ENCODE results near the gene GSN.

GSN gene

DNA sequence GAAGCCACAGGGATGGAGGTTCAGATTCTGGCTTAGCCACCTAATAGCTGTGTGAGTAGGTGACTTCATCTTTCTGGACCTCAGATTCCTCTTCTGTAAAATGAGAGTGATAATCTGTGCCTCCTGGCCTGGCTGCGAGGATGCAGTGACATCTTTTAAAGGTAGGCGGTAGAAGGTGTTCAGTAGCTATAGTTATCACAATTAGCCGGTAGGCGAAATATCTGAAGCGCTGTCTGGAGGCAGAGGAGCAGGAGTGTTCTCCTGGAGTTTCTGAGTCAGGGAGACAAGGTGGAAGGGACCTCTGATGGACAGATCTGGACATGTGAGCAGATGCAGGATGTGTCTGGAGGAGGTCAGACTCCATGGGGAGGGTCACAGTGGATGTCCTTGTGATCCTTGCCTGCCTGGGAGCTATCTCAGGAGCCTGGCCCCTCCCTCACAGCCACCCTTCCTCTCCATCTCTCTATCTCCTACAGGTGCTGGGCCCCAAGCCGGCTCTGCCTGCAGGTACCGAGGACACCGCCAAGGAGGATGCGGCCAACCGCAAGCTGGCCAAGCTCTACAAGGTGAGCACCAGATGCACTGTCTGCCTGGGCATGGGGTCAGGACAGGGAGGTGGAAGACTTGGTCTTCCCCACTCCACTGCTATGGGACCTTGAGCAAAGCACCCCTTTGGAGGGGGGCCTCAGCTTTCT is 45.6 kb downstream of the GSN start:
- no peaks in the 10 kb centered on the region for H3K9me3 ChIP-seq (ENCODE audit: low read length)
- peak overlapping the region; percentile 39 for H3K27ac ChIP-seq (ENCODE audit: low read depth, low read length)
- peaks cover 88% of the 10 kb centered on the region for H3K36me3 ChIP-seq (ENCODE audit: insufficient read depth, low read length)
- H3K4me1 ChIP-seq (ENCODE audit: insufficient read depth, low read length): peaks cover 19% of the 10 kb centered on the region
- no peak overlapping the region for H3K9ac ChIP-seq (ENCODE audit: low read length)
- H3K4me3 ChIP-seq (ENCODE audit: low read depth in 1 of 2, low read length in 2 of 2): no peak overlapping the region
- H3K27me3 ChIP-seq (ENCODE audit: control insufficient read depth in 1 of 2, insufficient read depth in 2 of 2, low read length in 2 of 2): no peaks in the 10 kb centered on the region

DNA sequence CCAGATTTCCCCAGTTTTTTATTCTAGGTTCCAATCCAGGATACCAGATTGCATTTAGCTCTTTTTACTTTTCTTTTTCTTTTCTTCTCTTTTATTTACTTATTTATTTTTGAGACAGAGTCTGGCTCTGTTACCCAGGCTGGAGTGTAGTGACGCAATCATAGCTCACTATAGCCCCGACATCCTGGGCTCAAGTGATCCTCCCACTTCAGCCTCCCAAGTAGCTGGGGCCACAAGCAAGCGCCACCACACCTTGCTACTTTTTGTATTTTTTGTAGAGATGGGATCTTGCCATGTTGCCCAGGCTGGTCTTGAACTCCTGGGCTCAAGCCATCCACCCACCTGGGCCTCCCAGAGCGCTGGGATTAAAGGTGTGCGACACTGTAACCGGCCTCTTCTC is 48.4 kb downstream of the GSN start:
- Histone ChIP-seq H3K4me1 (ENCODE audit: insufficient read depth, low read length) (peaks cover 38% of the 10 kb centered on the region), H3K4me3 (ENCODE audit: low read depth in 1 of 2, low read length in 2 of 2) (no peak overlapping the region), H3K27ac (ENCODE audit: low read depth, low read length) (no peak overlapping the region), H3K9ac (ENCODE audit: low read length) (no peak overlapping the region), H3K9me3 (ENCODE audit: low read length) (no peaks in the 10 kb centered on the region), H3K36me3 (ENCODE audit: insufficient read depth, low read length) (peaks cover 80% of the 10 kb centered on the region), H3K27me3 (ENCODE audit: control insufficient read depth in 1 of 2, insufficient read depth in 2 of 2, low read length in 2 of 2) (no peaks in the 10 kb centered on the region)

DNA sequence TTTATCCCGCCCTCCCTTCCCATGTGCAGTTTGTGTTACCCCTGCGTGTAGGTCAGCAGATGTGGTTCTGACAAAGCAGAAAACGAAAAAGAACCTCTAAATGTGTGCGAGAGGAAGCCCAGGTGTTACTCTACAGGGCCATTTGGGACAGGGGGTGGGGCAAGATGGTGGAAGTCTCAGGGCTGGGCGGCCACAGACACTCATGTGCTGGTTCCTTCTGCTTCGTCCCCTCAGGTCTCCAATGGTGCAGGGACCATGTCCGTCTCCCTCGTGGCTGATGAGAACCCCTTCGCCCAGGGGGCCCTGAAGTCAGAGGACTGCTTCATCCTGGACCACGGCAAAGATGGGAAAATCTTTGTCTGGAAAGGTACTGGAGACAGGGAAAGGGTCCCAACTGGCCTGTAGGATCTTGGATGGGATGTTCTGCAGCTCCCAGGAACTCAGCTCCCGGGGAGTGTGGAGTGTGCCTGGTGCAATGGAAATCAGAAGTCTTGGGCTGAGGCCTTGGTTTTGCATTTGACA is 49.0 kb downstream of the GSN start:
- H3K36me3 ChIP-seq (ENCODE audit: insufficient read depth, low read length): peaks cover 77% of the 10 kb centered on the region
- no peaks in the 10 kb centered on the region for H3K9me3 ChIP-seq (ENCODE audit: low read length)
- peaks cover 39% of the 10 kb centered on the region for H3K4me1 ChIP-seq (ENCODE audit: insufficient read depth, low read length)
- peak overlapping the region; percentile 75 for H3K27ac ChIP-seq (ENCODE audit: low read depth, low read length)
- peak overlapping the region; percentile 25 for H3K9ac ChIP-seq (ENCODE audit: low read length)
- H3K4me3 ChIP-seq (ENCODE audit: low read depth in 1 of 2, low read length in 2 of 2): no peak overlapping the region
- H3K27me3 ChIP-seq (ENCODE audit: control insufficient read depth in 1 of 2, insufficient read depth in 2 of 2, low read length in 2 of 2): no peaks in the 10 kb centered on the region

DNA sequence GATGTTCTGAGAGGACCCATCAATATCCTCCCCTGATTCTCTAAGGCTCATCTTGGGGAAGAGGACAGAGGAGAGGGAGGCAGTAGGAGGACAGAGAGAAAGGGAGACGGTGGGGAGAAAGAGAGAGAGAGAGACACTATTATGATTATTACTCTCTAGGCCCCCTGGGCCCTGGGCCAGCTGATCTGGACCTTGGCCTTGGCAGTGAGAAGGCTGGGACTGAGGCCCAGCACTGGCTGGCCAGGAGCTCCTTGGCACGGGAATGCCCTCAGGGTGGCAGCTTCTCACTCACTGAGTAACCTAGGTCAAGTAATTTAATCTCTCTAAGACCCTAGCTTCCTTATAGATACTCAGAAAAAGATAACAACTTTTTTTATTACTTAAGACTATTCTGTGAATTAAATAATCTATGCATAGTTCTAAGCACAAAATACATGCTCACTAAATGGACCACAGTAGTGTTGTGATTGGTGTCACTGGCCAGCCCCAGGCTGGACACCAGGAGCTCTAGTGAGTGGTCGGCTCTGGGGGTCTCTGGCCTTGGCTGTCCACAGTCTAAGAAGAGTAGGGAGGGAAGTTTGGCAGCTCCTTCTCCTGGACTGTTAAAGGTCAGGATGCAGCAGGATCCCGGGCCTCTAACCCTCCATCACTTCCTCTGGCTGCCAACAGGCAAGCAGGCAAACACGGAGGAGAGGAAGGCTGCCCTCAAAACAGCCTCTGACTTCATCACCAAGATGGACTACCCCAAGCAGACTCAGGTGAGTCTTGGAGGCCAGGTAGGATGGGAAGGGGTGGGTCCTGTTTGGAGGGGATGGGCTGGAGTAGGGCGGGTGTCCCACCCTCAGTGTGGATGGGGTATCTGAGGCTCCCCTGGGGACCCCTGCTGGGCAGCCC is 50.0 kb downstream of the GSN start:
- Histone ChIP-seq H3K27ac (ENCODE audit: low read depth, low read length) (peak overlapping the region; percentile 75), H3K9me3 (ENCODE audit: low read length) (no peaks in the 10 kb centered on the region), H3K4me1 (ENCODE audit: insufficient read depth, low read length) (peaks cover 50% of the 10 kb centered on the region), H3K27me3 (ENCODE audit: control insufficient read depth in 1 of 2, insufficient read depth in 2 of 2, low read length in 2 of 2) (no peaks in the 10 kb centered on the region), H3K36me3 (ENCODE audit: insufficient read depth, low read length) (peaks cover 78% of the 10 kb centered on the region), H3K4me3 (ENCODE audit: low read depth in 1 of 2, low read length in 2 of 2) (no peak overlapping the region), H3K9ac (ENCODE audit: low read length) (peak overlapping the region; percentile 25)

DNA sequence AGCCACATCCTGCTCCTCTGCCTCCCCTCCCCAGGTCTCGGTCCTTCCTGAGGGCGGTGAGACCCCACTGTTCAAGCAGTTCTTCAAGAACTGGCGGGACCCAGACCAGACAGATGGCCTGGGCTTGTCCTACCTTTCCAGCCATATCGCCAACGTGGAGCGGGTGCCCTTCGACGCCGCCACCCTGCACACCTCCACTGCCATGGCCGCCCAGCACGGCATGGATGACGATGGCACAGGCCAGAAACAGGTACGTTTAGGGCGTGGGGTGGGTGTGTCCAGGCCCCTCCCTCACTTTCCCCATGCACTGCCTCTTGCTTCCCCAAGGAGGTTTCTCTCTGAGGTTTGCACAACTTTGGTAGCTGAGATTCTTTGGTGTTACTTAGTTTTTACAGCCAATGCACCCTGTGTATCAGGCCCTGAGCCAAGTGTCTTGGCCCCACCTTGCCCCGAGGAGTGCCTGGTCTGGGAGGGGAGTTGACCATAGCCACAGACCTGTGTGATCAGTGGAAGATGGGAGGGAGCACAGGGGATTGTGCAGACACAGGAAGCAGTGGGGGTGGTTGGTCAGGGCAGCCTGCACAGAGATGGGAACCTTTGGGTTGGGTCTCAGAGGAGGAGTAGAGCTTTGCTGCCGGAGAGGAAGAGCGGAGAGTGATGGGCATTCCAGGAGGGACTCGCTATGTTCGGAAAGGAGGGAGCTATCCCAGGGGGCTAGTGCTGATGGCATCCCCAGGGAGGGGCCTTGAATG is 50.8 kb downstream of the GSN start:
- no peak overlapping the region for H3K4me3 ChIP-seq (ENCODE audit: low read depth in 1 of 2, low read length in 2 of 2)
- H3K9me3 ChIP-seq (ENCODE audit: low read length): no peaks in the 10 kb centered on the region
- peaks cover 78% of the 10 kb centered on the region for H3K36me3 ChIP-seq (ENCODE audit: insufficient read depth, low read length)
- H3K27ac ChIP-seq (ENCODE audit: low read depth, low read length): peak overlapping the region; percentile 75
- H3K9ac ChIP-seq (ENCODE audit: low read length): no peak overlapping the region
- H3K27me3 ChIP-seq (ENCODE audit: control insufficient read depth in 1 of 2, insufficient read depth in 2 of 2, low read length in 2 of 2): no peaks in the 10 kb centered on the region
- peaks cover 52% of the 10 kb centered on the region for H3K4me1 ChIP-seq (ENCODE audit: insufficient read depth, low read length)

DNA sequence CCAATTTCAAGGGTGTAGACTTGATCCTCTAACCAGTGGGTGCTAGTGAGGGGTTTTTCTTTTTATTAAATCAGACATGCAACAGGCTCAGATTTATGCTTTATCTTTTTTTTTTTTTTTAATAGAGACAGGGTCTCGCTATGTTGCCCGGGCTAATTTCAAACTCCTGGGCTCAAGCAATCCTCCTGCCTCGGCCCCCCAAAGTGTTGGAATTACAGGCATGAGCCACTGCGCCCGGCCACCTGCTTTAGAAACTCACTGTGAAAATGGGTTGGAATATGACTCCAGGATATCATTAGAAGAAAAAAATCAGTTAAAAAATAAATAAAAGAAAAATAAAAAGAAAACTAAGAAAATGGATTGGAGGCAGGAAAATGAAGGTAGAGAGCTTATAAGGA is 51.4 kb downstream of the GSN start:
- Histone ChIP-seq H3K27ac (ENCODE audit: low read depth, low read length) (peak overlapping the region; percentile 67), H3K9ac (ENCODE audit: low read length) (no peak overlapping the region), H3K4me3 (ENCODE audit: low read depth in 1 of 2, low read length in 2 of 2) (no peak overlapping the region), H3K9me3 (ENCODE audit: low read length) (no peaks in the 10 kb centered on the region), H3K36me3 (ENCODE audit: insufficient read depth, low read length) (peaks cover 78% of the 10 kb centered on the region), H3K4me1 (ENCODE audit: insufficient read depth, low read length) (peaks cover 58% of the 10 kb centered on the region), H3K27me3 (ENCODE audit: control insufficient read depth in 1 of 2, insufficient read depth in 2 of 2, low read length in 2 of 2) (no peaks in the 10 kb centered on the region)

DNA sequence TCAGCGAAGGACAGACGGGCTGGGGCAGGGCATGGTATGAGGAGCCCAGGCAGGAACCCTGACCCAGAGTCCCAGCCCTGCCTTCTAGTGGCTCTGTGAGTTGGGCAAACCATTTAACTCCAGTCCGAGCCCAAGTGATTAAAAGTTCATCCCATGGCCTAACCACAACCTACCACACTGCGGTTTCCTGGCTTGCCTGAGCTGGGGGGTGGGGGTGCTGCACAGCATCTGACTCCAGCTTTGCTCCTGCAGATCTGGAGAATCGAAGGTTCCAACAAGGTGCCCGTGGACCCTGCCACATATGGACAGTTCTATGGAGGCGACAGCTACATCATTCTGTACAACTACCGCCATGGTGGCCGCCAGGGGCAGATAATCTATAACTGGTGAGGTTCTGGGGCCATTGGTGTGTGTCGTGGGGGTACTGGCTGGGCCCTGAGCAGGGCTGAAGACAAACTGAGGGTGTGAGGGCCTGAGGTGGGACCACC is 53.1 kb downstream of the GSN start:
- Histone ChIP-seq H3K27ac (ENCODE audit: low read depth, low read length) (peak overlapping the region; percentile 75), H3K9me3 (ENCODE audit: low read length) (no peaks in the 10 kb centered on the region), H3K36me3 (ENCODE audit: insufficient read depth, low read length) (peaks cover 87% of the 10 kb centered on the region), H3K4me1 (ENCODE audit: insufficient read depth, low read length) (peaks cover 75% of the 10 kb centered on the region), H3K4me3 (ENCODE audit: low read depth in 1 of 2, low read length in 2 of 2) (no peak overlapping the region), H3K27me3 (ENCODE audit: control insufficient read depth in 1 of 2, insufficient read depth in 2 of 2, low read length in 2 of 2) (no peaks in the 10 kb centered on the region), H3K9ac (ENCODE audit: low read length) (no peak overlapping the region)

DNA sequence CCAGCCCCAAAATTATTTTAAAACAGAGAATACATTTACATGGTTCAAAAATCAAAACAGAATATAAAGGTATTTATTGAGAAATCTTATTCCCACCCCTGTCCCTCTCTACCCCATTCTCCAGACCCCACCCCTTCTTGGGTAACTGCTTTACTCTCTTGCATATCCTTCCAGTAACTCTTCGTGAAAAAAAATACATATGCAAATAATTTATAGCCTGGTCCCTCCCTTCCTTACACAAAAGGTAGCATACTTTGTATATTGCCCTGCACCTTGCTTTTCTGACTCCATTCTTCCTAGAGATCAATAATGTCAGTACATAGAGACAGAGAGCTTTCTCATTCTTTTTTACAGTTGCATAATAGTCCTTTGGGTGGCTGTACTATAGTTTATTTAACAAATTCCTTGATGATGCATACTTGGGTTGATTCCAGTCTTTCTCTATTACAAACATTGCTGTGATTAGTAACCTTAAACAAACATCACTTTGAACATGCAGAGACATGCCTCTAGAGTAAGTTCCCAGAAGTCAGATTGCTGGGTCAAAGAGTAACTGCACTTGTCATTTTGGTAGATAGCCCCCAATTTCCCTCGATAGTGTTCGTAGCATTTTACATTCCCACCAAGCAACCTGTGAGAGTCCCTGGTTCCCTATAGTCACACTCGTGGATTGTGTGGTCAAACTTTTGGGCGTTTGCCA is 54.2 kb downstream of the GSN start:
- Histone ChIP-seq H3K9me3 (ENCODE audit: low read length) (no peaks in the 10 kb centered on the region), H3K27me3 (ENCODE audit: control insufficient read depth in 1 of 2, insufficient read depth in 2 of 2, low read length in 2 of 2) (no peaks in the 10 kb centered on the region), H3K4me3 (ENCODE audit: low read depth in 1 of 2, low read length in 2 of 2) (no peak overlapping the region), H3K4me1 (ENCODE audit: insufficient read depth, low read length) (peaks cover 80% of the 10 kb centered on the region), H3K27ac (ENCODE audit: low read depth, low read length) (peak overlapping the region; percentile 81), H3K9ac (ENCODE audit: low read length) (no peak overlapping the region), H3K36me3 (ENCODE audit: insufficient read depth, low read length) (peaks cover 87% of the 10 kb centered on the region)

DNA sequence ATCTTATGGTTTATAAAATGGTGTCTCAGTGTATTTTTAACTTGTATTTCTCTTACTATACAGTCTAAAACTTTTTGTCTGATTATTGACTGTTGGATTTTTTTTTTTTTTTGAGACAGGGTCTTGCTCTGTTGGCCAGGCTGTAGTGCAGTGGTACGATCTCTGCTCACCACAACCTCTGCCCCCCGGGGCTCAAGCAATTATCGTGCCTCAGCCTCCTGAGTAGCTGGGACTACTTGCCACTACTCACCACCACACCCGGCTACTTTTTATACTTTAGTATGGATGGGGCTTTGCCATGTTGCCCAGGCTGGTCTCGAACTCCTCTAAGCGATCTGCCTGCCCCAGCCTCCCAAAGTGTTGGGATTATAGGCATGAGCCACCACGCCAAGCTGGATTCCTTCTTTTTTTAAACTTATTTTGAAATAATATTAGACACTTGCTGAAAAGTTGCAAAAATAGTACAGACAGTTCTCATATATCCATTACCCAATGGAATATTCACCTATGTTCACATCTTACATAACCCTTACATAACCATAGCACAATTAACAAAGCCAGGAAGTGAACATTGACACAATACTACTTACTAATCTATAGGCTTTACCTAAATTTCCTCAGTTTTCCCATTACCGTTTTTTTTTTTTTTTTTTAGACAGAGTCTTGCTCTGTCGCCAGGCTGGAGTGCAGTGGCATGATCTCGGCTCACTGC is 54.9 kb downstream of the GSN start:
- no peak overlapping the region for H3K9ac ChIP-seq (ENCODE audit: low read length)
- no peaks in the 10 kb centered on the region for H3K9me3 ChIP-seq (ENCODE audit: low read length)
- no peak overlapping the region for H3K4me3 ChIP-seq (ENCODE audit: low read depth in 1 of 2, low read length in 2 of 2)
- peaks cover 88% of the 10 kb centered on the region for H3K36me3 ChIP-seq (ENCODE audit: insufficient read depth, low read length)
- peak overlapping the region; percentile 81 for H3K27ac ChIP-seq (ENCODE audit: low read depth, low read length)
- H3K27me3 ChIP-seq (ENCODE audit: control insufficient read depth in 1 of 2, insufficient read depth in 2 of 2, low read length in 2 of 2): no peaks in the 10 kb centered on the region
- peaks cover 76% of the 10 kb centered on the region for H3K4me1 ChIP-seq (ENCODE audit: insufficient read depth, low read length)

DNA sequence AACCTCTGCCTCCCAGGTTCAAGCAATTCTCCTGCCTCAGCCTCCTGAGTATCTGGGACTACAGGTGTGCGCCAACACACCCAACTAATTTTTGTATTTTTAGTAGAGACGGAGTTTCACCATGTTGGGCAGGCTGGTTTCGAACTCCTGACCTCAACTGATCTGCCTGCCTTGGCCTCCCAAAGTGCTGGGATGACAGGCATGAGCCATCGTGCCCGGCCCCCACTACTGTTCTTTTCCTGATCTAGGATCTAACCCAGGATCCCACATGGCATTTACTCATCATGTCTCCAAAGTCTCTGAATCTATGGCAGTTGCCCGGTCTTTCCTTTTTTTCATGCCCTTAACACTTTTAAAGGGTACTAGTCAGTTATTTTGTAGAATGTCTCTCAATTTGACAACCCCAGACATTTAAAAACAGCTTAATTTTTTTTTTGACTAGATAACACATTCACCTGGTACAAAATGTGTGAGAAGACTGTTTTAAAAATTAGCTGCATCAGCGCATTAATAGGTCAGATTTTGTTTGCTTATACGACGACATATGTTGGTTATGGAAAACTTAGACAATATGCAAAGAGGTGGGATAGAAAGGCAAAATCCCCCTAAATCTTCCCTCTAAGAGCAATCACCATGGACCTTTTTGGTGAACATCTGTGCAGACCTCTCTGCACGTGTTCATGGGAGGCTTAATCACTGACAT is 55.6 kb downstream of the GSN start:
- Histone ChIP-seq H3K4me1 (ENCODE audit: insufficient read depth, low read length) (peaks cover 74% of the 10 kb centered on the region), H3K9ac (ENCODE audit: low read length) (peak overlapping the region; percentile 37), H3K36me3 (ENCODE audit: insufficient read depth, low read length) (peaks cover 88% of the 10 kb centered on the region), H3K27ac (ENCODE audit: low read depth, low read length) (peak overlapping the region; percentile 93), H3K9me3 (ENCODE audit: low read length) (no peaks in the 10 kb centered on the region), H3K4me3 (ENCODE audit: low read depth in 1 of 2, low read length in 2 of 2) (no peak overlapping the region), H3K27me3 (ENCODE audit: control insufficient read depth in 1 of 2, insufficient read depth in 2 of 2, low read length in 2 of 2) (no peaks in the 10 kb centered on the region)

All from muscle layer of colon (tissue), 2 donors.